HCT116 (cell line): ENCODE measurements around the gene CD109. TPM values are rescaled to one million over a fixed set of nuclear protein-coding genes. Genes with fewer than 3 reads are reported as not detected.

Experiments used
- ATAC-seq: fragments of 200-7000 bp; cut with Tn5 transposase; 2 replicates; pipeline ENCODE4 v1.9.1; 2020; ENCODE audit warnings: mild to moderate bottlenecking, moderate library complexity
- BruUV-seq: library from RNA; stranded (reverse); fragments of 400-500 nt; replicated peaks from 2 replicates; lab custom pipeline; 2021; lab: Mats Ljungman, UMichigan
- CTCF ChIA-PET: fragments of 300-600 bp; sonication (Branson Sonifier 250); formaldehyde crosslinking; loops from one replicate; lab custom pipeline; 2021; ENCODE audit warnings: antibody characterized with exemption; lab: Charles Lee
- POLR2A ChIA-PET: fragments of 300-600, 350-600 bp; sonication (Branson Sonifier 250); formaldehyde crosslinking; loops from one replicate; lab custom pipeline; 2021; ENCODE audit warnings: antibody characterized with exemption; lab: Charles Lee
- RAD21 ChIA-PET, 2 experiments: fragments of 300-600 bp; sonication (Branson Sonifier 250); formaldehyde crosslinking; loops; one replicate each; lab custom pipeline; 2023; ENCODE audit warnings: low total read pairs in 2 of 2; ENCODE audit not compliant: uncharacterized antibody in 2 of 2, unreplicated experiment in 2 of 2, low non-redundant PET in 1 of 2; lab: Charles Lee
- DNase-seq: peaks from one replicate; pipeline ENCODE4 v3.0.0-alpha.2; 2010; ENCODE audit warnings: low read depth, low spot score
- H2AFZ ChIP-seq: fragments of 200-600 bp; shearing (Covaris generic), sonication (generic); 2 replicates; pipeline ENCODE4 v1.6.1; 2017; ENCODE audit warnings: low read depth, mixed run types, mixed read lengths, antibody characterized with exemption, low read length; ENCODE audit not compliant: poor library complexity, severe bottlenecking
- H3K27ac ChIP-seq: 2 replicates; pipeline ENCODE4 v1.5.1; 2012; ENCODE audit warnings: low read depth, low read length
- H3K27me3 ChIP-seq: fragments of 200-600 bp; sonication (generic); 2 replicates; pipeline ENCODE4 v1.6.1; 2016; ENCODE audit warnings: mixed run types, low read length, mixed read lengths; ENCODE audit not compliant: insufficient read depth
- H3K36me3 ChIP-seq, 2 experiments: fragments of 200-500 bp in 1 of 2; fragments of 200-600 bp in 1 of 2; sonication (Bioruptor generic) in 1 of 2; sonication (generic) in 1 of 2; 2 replicates each; pipeline versions ENCODE4 v1.5.1 to v1.6.1; 2014 to 2016; ENCODE audit warnings: low read length in 2 of 2, inconsistent platforms in 1 of 2, mixed read lengths in 1 of 2, mixed run types in 1 of 2; ENCODE audit not compliant: insufficient read depth in 2 of 2, control insufficient read depth in 1 of 2
- H3K4me1 ChIP-seq, 2 experiments: fragments of 200-600 bp in 1 of 2; sonication (generic) in 1 of 2; 2 replicates each; pipeline versions ENCODE4 v1.5.1 to v1.6.1; 2012 to 2017; ENCODE audit warnings: low read length in 2 of 2, inconsistent platforms in 1 of 2, mild to moderate bottlenecking in 1 of 2, mixed read lengths in 1 of 2, mixed run types in 1 of 2, moderate library complexity in 1 of 2; ENCODE audit not compliant: insufficient read depth in 2 of 2, control insufficient read depth in 1 of 2
- H3K4me2 ChIP-seq: fragments of 200-600 bp; sonication (generic); 2 replicates; pipeline ENCODE4 v1.6.1; 2017; ENCODE audit warnings: mixed run types, low read length, mixed read lengths
- H3K4me3 ChIP-seq, 2 experiments: fragments of 200-600 bp in 1 of 2; sonication (generic) in 1 of 2; replicated peaks in 1 of 2; 2 replicates each; pipeline ENCODE4 v1.5.1; 2011 to 2016; ENCODE audit warnings: low read length in 2 of 2, control low read depth in 1 of 2, low read depth in 1 of 2, mild to moderate bottlenecking in 1 of 2, mixed read lengths in 1 of 2, mixed run types in 1 of 2
- H3K79me2 ChIP-seq: fragments of 200-600 bp; sonication (generic); 2 replicates; pipeline ENCODE4 v1.6.1; 2017; ENCODE audit warnings: mild to moderate bottlenecking, mixed run types, low read length, moderate library complexity, mixed read lengths; ENCODE audit not compliant: insufficient read depth
- H3K9ac ChIP-seq: fragments of 200-600 bp; sonication (generic); 2 replicates; pipeline ENCODE4 v1.6.1; 2016; ENCODE audit warnings: low read length, mixed read lengths
- H3K9me2 ChIP-seq: fragments of 200-600 bp; sonication (generic), shearing (Covaris generic); 2 replicates; pipeline ENCODE4 v1.6.1; 2017; ENCODE audit warnings: mixed run types, mild to moderate bottlenecking, moderate library complexity; ENCODE audit not compliant: insufficient read depth
- H3K9me3 ChIP-seq, 2 experiments: fragments of 200-500 bp in 1 of 2; fragments of 200-600 bp in 1 of 2; sonication (Bioruptor generic) in 1 of 2; sonication (generic) in 1 of 2; 2 replicates each; pipeline ENCODE4 v1.6.1; 2014 to 2017; ENCODE audit warnings: low read length in 2 of 2, mixed read lengths in 2 of 2, inconsistent platforms in 1 of 2, low read depth in 1 of 2, mild to moderate bottlenecking in 1 of 2, mixed run types in 1 of 2, moderate library complexity in 1 of 2; ENCODE audit not compliant: control insufficient read depth in 1 of 2, insufficient read depth in 1 of 2
- H4K20me1 ChIP-seq: fragments of 200-600 bp; sonication (generic), shearing (Covaris generic); 2 replicates; pipeline ENCODE4 v1.6.1; 2017; ENCODE audit warnings: mixed run types, mild to moderate bottlenecking, moderate library complexity; ENCODE audit not compliant: insufficient read depth
- CEBPB ChIP-seq: IDR thresholded peaks from 2 replicates; pipeline ENCODE4 v1.6.1; 2012; ENCODE audit warnings: low read depth
- FOSL1 ChIP-seq: IDR thresholded peaks from 2 replicates; pipeline ENCODE4 v1.6.1; 2012; ENCODE audit warnings: low read depth
- JUND ChIP-seq: IDR thresholded peaks from 2 replicates; pipeline ENCODE4 v1.6.1; 2012
- POLR2A ChIP-seq: IDR thresholded peaks from 2 replicates; pipeline ENCODE4 v1.7.0; 2011; ENCODE audit warnings: borderline replicate concordance; ENCODE audit not compliant: insufficient read depth, insufficient read length; ENCODE audit errors: extremely low read depth
- SIN3A ChIP-seq: IDR thresholded peaks from 2 replicates; pipeline ENCODE4 v1.6.1; 2012; ENCODE audit warnings: low read depth
- SP1 ChIP-seq: IDR thresholded peaks from 2 replicates; pipeline ENCODE4 v1.6.1; 2012; ENCODE audit warnings: low read depth
- ZBTB33 ChIP-seq: IDR thresholded peaks from 2 replicates; pipeline ENCODE4 v1.6.1; 2011; ENCODE audit warnings: mild to moderate bottlenecking, low read length, moderate library complexity; ENCODE audit not compliant: insufficient replicate concordance; ENCODE audit errors: extremely low read depth
- ZFX ChIP-seq: fragments of 450-650 bp; IDR thresholded peaks from 2 replicates; pipeline ENCODE4 v1.6.1; 2017
- ZNF274 ChIP-seq: fragments of 200-500 bp; sonication (Bioruptor generic); IDR thresholded peaks from 2 replicates; pipeline ENCODE4 v1.6.1; 2014; ENCODE audit warnings: mild to moderate bottlenecking, low read depth, low read length, inconsistent platforms
- intact Hi-C: fragments of 100-400 bp; cut with micrococcal nuclease; formaldehyde crosslinking; loops from 2 replicates; pipeline ENCODE4 v1.10.0; 2022
- total RNA-seq: library from RNA; stranded (reverse); gene quantifications from one replicate; pipeline ENCODE4 v1.2.1, GENCODE V29; 2021; ENCODE audit not compliant: unreplicated experiment
- TF ChIP-seq, protein P1 (sequence below): IDR thresholded peaks from 2 replicates; pipeline ENCODE4 v1.6.1; 2012

Gene CD109
- total RNA-seq, 1 experiment from 2014 or later, result 42.1 TPM

GRCh38 chr6:73782911-73783310 is 86.9 kb downstream of the CD109 start:
- Histone ChIP-seq H3K27ac (no peak overlapping the region), H3K4me3 (no peak overlapping the region), H4K20me1 (no peaks in the 10 kb centered on the region), H2AFZ (no peak overlapping the region), H3K79me2 (no peaks in the 10 kb centered on the region), H3K9me2 (no peaks in the 10 kb centered on the region), H3K36me3 (no peaks in the 10 kb centered on the region), H3K27me3 (no peaks in the 10 kb centered on the region), H3K9ac (no peak overlapping the region), H3K4me2 (no peak overlapping the region), H3K9me3 (no peaks in the 10 kb centered on the region), H3K4me1 (no peaks in the 10 kb centered on the region)
- POLR2A ChIA-PET, result no interaction called here
- TF ChIP-seq, protein P1, sequence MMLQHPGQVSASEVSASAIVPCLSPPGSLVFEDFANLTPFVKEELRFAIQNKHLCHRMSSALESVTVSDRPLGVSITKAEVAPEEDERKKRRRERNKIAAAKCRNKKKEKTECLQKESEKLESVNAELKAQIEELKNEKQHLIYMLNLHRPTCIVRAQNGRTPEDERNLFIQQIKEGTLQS, result no peak
- no peak for TF ChIP-seq ZBTB33
- TF ChIP-seq POLR2A, result no peak
- RAD21 ChIA-PET, result no interaction called here
- no peak for ATAC-seq
- BruUV-seq, result no TSS peak
- CTCF ChIA-PET, result no interaction called here
- no peak for DNase-seq
- intact Hi-C loops, result no loop called here

DNA sequence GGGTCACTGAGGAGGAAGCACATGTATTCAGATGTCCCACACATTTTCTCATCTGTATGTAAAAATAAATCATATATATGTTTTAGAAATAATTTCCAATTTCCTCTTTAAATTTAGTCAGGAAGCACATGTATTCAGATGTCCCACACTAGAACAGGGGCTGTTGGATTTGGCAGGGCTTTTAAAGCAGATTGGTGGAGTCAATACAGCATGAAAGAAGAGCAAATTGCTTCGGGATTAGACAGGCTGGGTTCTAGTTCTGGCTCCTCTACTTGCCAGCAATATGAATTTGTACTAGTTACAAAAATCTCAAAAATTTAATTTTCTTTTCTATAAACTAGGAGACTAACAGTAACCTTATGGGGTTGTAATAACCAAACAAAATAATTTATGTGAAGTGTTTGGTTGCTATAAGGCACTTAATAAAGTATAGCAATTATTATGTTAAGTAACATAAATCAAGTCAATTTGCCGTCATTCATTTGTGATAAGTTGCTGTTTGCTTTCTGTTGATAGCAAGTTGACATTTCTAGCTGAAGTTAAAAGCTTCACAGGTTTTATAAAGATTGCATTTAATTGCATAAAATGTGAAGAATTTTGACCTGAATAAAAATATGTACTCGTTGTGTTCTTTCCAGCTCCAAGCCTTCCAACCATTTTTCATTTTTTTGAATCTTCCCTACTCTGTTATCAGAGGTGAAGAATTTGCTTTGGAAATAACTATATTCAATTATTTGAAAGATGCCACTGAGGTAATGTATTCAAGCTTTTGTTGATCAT is 88.9 kb downstream of the CD109 start:
- CTCF ChIA-PET, result no interaction called here
- no peak overlapping the region for H3K4me2 ChIP-seq
- no peaks in the 10 kb centered on the region for H3K27me3 ChIP-seq
- H3K79me2 ChIP-seq, result no peaks in the 10 kb centered on the region
- TF ChIP-seq CEBPB, result no peak
- no peak for TF ChIP-seq FOSL1
- TF ChIP-seq SP1, result no peak
- no peak for TF ChIP-seq SIN3A
- no peak for TF ChIP-seq JUND
- no peak for TF ChIP-seq ZNF274
- TF ChIP-seq, protein P1, result no peak
- no peak for TF ChIP-seq ZFX
- no TSS peak for BruUV-seq
- no peak overlapping the region for H3K27ac ChIP-seq
- no peak overlapping the region for H2AFZ ChIP-seq
- H3K9me3 ChIP-seq, result no peaks in the 10 kb centered on the region
- H3K9ac ChIP-seq, result no peak overlapping the region
- H4K20me1 ChIP-seq, result no peaks in the 10 kb centered on the region
- H3K9me2 ChIP-seq, result no peaks in the 10 kb centered on the region
- no peak for ATAC-seq
- no peak for DNase-seq
- intact Hi-C loops, result no loop called here
- no peaks in the 10 kb centered on the region for H3K4me1 ChIP-seq
- H3K36me3 ChIP-seq, result no peaks in the 10 kb centered on the region
- RAD21 ChIA-PET, result no interaction called here
- no peak overlapping the region for H3K4me3 ChIP-seq
- POLR2A ChIA-PET, result no interaction called here
